ENCODE data around the gene TMEM198. TPM values are rescaled to one million over a fixed set of nuclear protein-coding genes. Genes with fewer than 3 reads are reported as not detected.

The TMEM198 gene
- total RNA-seq, 1 experiment from 2014 or later: 2.1 TPM

GRCh38 chr2:219552382-219553167 lies 8.7 kb downstream of the TMEM198 start:
- DNase-seq (ENCODE audit: low read depth, low spot score): peak; percentile 80
- in situ Hi-C loops (cut with HindIII; ENCODE audit: low pct_unique_long_range_greater_than_20kb, low sequenced_read_pairs): no loop called here

GRCh38 chr2:219553168-219553417 lies 9.3 kb downstream of the TMEM198 start:
- in situ Hi-C loops (cut with HindIII; ENCODE audit: low pct_unique_long_range_greater_than_20kb, low sequenced_read_pairs): no loop called here
- no peak for DNase-seq (ENCODE audit: low read depth, low spot score)

- DNase-seq (ENCODE audit: low read depth, low spot score): no peak
- in situ Hi-C loops (cut with HindIII; ENCODE audit: low pct_unique_long_range_greater_than_20kb, low sequenced_read_pairs): no loop called here
Observed at GRCh38 chr2:219553463-219553963, 9.7 kb downstream of the TMEM198 start.

- DNase-seq (ENCODE audit: low read depth, low spot score): no peak
- in situ Hi-C loops (cut with HindIII; ENCODE audit: low pct_unique_long_range_greater_than_20kb, low sequenced_read_pairs): no loop called here
Observed at GRCh38 chr2:219554350-219554749, 10.5 kb downstream of the TMEM198 start.

GRCh38 chr2:219555956-219556355 lies 12.1 kb downstream of the TMEM198 start:
- no peak for DNase-seq (ENCODE audit: low read depth, low spot score)
- in situ Hi-C loops (cut with HindIII; ENCODE audit: low pct_unique_long_range_greater_than_20kb, low sequenced_read_pairs): no loop called here

GRCh38 chr2:219556413-219556812 lies 12.6 kb downstream of the TMEM198 start:
- DNase-seq (ENCODE audit: low read depth, low spot score): no peak
- in situ Hi-C loops (cut with HindIII; ENCODE audit: low pct_unique_long_range_greater_than_20kb, low sequenced_read_pairs): no loop called here

- DNase-seq (ENCODE audit: low read depth, low spot score): no peak
- in situ Hi-C loops (cut with HindIII; ENCODE audit: low pct_unique_long_range_greater_than_20kb, low sequenced_read_pairs): no loop called here
Observed at GRCh38 chr2:219557320-219557719, 13.5 kb downstream of the TMEM198 start.

- DNase-seq (ENCODE audit: low read depth, low spot score): no peak
- in situ Hi-C loops (cut with HindIII; ENCODE audit: low pct_unique_long_range_greater_than_20kb, low sequenced_read_pairs): no loop called here
Observed at GRCh38 chr2:219557791-219558785, 14.3 kb downstream of the TMEM198 start.

- in situ Hi-C loops (cut with HindIII; ENCODE audit: low pct_unique_long_range_greater_than_20kb, low sequenced_read_pairs): no loop called here
Observed at GRCh38 chr2:219559156-219559915, 15.5 kb downstream of the TMEM198 start.

GRCh38 chr2:219560037-219560892 lies 16.4 kb downstream of the TMEM198 start:
- DNase-seq (ENCODE audit: low read depth, low spot score): no peak
- in situ Hi-C loops (cut with HindIII; ENCODE audit: low pct_unique_long_range_greater_than_20kb, low sequenced_read_pairs): no loop called here

More at GRCh38 chr2:219559156-219559915, 15.5 kb downstream of the TMEM198 start:
- DNase-seq (ENCODE audit: low read depth, low spot score): no peak

- in situ Hi-C loops (cut with HindIII; ENCODE audit: low pct_unique_long_range_greater_than_20kb, low sequenced_read_pairs): no loop called here
- no peak for DNase-seq (ENCODE audit: low read depth, low spot score)
Observed at GRCh38 chr2:219560893-219561178, 17.0 kb downstream of the TMEM198 start.

GRCh38 chr2:219561179-219562048 lies 17.6 kb downstream of the TMEM198 start:
- in situ Hi-C loops (cut with HindIII; ENCODE audit: low pct_unique_long_range_greater_than_20kb, low sequenced_read_pairs): no loop called here

GRCh38 chr2:219562049-219563020 lies 18.5 kb downstream of the TMEM198 start:
- DNase-seq (ENCODE audit: low read depth, low spot score): no peak
- in situ Hi-C loops (cut with HindIII; ENCODE audit: low pct_unique_long_range_greater_than_20kb, low sequenced_read_pairs): no loop called here

More at GRCh38 chr2:219561179-219562048, 17.6 kb downstream of the TMEM198 start:
- DNase-seq (ENCODE audit: low read depth, low spot score): no peak

- in situ Hi-C loops (cut with HindIII; ENCODE audit: low pct_unique_long_range_greater_than_20kb, low sequenced_read_pairs): no loop called here
- no peak for DNase-seq (ENCODE audit: low read depth, low spot score)
Observed at GRCh38 chr2:219563271-219563928, 19.6 kb downstream of the TMEM198 start.
